Measurements from ENCODE around the gene GLP1R. TPM values are rescaled to one million over a fixed set of nuclear protein-coding genes. Genes with fewer than 3 reads are reported as not detected.

Gene GLP1R
- total RNA-seq, 1 experiment from 2014 or later = 0.85 TPM

GRCh38 chr6:39100358-39100757 lies 51.8 kb downstream of the GLP1R start:
- Histone ChIP-seq H2BK15ac (ENCODE audit: low read depth, low read length) (no peak overlapping the region), H3K4me1 (ENCODE audit: insufficient read depth, low read length) (no peaks in the 10 kb centered on the region), H3K9me3 (ENCODE audit: control insufficient read depth, low read depth, low read length) (no peaks in the 10 kb centered on the region), H3K18ac (ENCODE audit: insufficient read length, low read depth, low read length) (no peak overlapping the region), H3K4ac (ENCODE audit: low read depth, low read length) (no peak overlapping the region), H3K27ac (ENCODE audit: insufficient read length, low read depth, low read length) (no peak overlapping the region), H3K56ac (ENCODE audit: insufficient read length, low read depth, low read length) (no peak overlapping the region), H3K79me2 (ENCODE audit: insufficient read depth, low read length) (no peaks in the 10 kb centered on the region), H3K4me2 (ENCODE audit: insufficient read depth, insufficient read length, low read length) (no peak overlapping the region), H4K91ac (ENCODE audit: insufficient read length, low read depth, low read length) (no peak overlapping the region), H2BK5ac (ENCODE audit: insufficient read length, low read length) (no peak overlapping the region), H2BK12ac (ENCODE audit: insufficient read length, low read depth, low read length) (no peak overlapping the region), H2BK20ac (ENCODE audit: low read depth, low read length, poor library complexity, severe bottlenecking) (no peak overlapping the region), H2AK5ac (ENCODE audit: insufficient read length, low read length) (no peak overlapping the region), H2AFZ (ENCODE audit: low read length) (no peak overlapping the region), H3K23me2 (ENCODE audit: insufficient read length, low read depth, low read length, poor library complexity, severe bottlenecking) (no peaks in the 10 kb centered on the region), H4K5ac (ENCODE audit: insufficient read length, low read depth, low read length) (no peak overlapping the region), H3K9ac (ENCODE audit: extremely low read depth, insufficient read length, low read length) (no peak overlapping the region), H4K8ac (replicated peaks; ENCODE audit: insufficient read length, low read depth, low read length) (no peak overlapping the region), H3K79me1 (ENCODE audit: insufficient read depth, low read depth, low read length, poor library complexity, severe bottlenecking) (no peaks in the 10 kb centered on the region), H3K14ac (ENCODE audit: insufficient read depth, low read length) (no peak overlapping the region), H3K23ac (ENCODE audit: insufficient read length, low read depth, low read length) (no peak overlapping the region), H4K20me1 (ENCODE audit: control insufficient read depth, insufficient read depth, insufficient read length) (no peaks in the 10 kb centered on the region), H3T11ph (ENCODE audit: low read length) (no peak overlapping the region), H2BK120ac (ENCODE audit: low read depth, low read length, poor library complexity, severe bottlenecking) (no peak overlapping the region), H3K27me3 (ENCODE audit: insufficient read depth, low read length) (no peaks in the 10 kb centered on the region)
- no CpG with 5 or more reads among the region's 3 CpGs for WGBS (ENCODE audit: extremely low coverage, insufficient read length, low lambda C conversion rate)
- Mint-ChIP-seq H3K4me1 (peaks cover 9 to 10% of the 10 kb centered on the region in 2 experiments), H3K27ac (no peak overlapping the region), H3K27me3 (ENCODE audit: low read depth) (peaks cover 1% of the 10 kb centered on the region), H3K9me3 (no peaks in the 10 kb centered on the region), H3K36me3 (ENCODE audit: insufficient read depth in 1 of 3, low read depth in 3 of 3) (peaks cover 0 to 8% (median 5%) of the 10 kb centered on the region in 3 experiments; a peak in 3 of 7 replicates), H3K4me3 (no peak overlapping the region)
- TF ChIP-seq, protein P1, sequence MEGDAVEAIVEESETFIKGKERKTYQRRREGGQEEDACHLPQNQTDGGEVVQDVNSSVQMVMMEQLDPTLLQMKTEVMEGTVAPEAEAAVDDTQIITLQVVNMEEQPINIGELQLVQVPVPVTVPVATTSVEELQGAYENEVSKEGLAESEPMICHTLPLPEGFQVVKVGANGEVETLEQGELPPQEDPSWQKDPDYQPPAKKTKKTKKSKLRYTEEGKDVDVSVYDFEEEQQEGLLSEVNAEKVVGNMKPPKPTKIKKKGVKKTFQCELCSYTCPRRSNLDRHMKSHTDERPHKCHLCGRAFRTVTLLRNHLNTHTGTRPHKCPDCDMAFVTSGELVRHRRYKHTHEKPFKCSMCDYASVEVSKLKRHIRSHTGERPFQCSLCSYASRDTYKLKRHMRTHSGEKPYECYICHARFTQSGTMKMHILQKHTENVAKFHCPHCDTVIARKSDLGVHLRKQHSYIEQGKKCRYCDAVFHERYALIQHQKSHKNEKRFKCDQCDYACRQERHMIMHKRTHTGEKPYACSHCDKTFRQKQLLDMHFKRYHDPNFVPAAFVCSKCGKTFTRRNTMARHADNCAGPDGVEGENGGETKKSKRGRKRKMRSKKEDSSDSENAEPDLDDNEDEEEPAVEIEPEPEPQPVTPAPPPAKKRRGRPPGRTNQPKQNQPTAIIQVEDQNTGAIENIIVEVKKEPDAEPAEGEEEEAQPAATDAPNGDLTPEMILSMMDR (conservative IDR thresholded peaks at IDR 0.05) = no peak
- no peak for DNase-seq
